ENCODE results near the gene TANGO2. TPM values are rescaled to one million over a fixed set of nuclear protein-coding genes. Genes with fewer than 3 reads are reported as not detected.

TANGO2 gene
- total RNA-seq, 1 donor from 2014 or later: 24.9 TPM

GRCh38 chr22:19977296-19978243 is 43.3 kb upstream of the TANGO2 start:
- TF ChIP-seq CTCF (IDR thresholded peaks at IDR 0.05): no peak
- H3K4me3 Mint-ChIP-seq (ENCODE audit: unreplicated experiment): no peak overlapping the region
- H3K27me3 Mint-ChIP-seq (ENCODE audit: unreplicated experiment): no peaks in the 10 kb centered on the region
- no peak for DNase-seq (ENCODE audit: extremely low spot score, unreplicated experiment)
- peaks cover 9% of the 10 kb centered on the region for H3K4me1 Mint-ChIP-seq (ENCODE audit: unreplicated experiment)
- H3K27ac Mint-ChIP-seq (ENCODE audit: unreplicated experiment): no peak overlapping the region
- no peaks in the 10 kb centered on the region for H3K9me3 Mint-ChIP-seq (ENCODE audit: unreplicated experiment)
- H3K36me3 Mint-ChIP-seq (ENCODE audit: unreplicated experiment): peaks cover 8% of the 10 kb centered on the region

- Mint-ChIP-seq H3K9me3 (ENCODE audit: unreplicated experiment) (no peaks in the 10 kb centered on the region), H3K4me1 (ENCODE audit: unreplicated experiment) (peaks cover 10% of the 10 kb centered on the region), H3K27me3 (ENCODE audit: unreplicated experiment) (no peaks in the 10 kb centered on the region), H3K36me3 (ENCODE audit: unreplicated experiment) (peaks cover 8% of the 10 kb centered on the region), H3K27ac (ENCODE audit: unreplicated experiment) (no peak overlapping the region), H3K4me3 (ENCODE audit: unreplicated experiment) (no peak overlapping the region)
- DNase-seq (ENCODE audit: extremely low spot score, unreplicated experiment): no peak
- TF ChIP-seq CTCF (IDR thresholded peaks at IDR 0.05): no peak
These were observed 42.2 kb upstream of the TANGO2 start for GRCh38 chr22:19978748-19979147.

- H3K9me3 Mint-ChIP-seq (ENCODE audit: unreplicated experiment): no peaks in the 10 kb centered on the region
- peaks cover 11% of the 10 kb centered on the region for H3K4me1 Mint-ChIP-seq (ENCODE audit: unreplicated experiment)
- H3K27me3 Mint-ChIP-seq (ENCODE audit: unreplicated experiment): no peaks in the 10 kb centered on the region
- peaks cover 8% of the 10 kb centered on the region for H3K36me3 Mint-ChIP-seq (ENCODE audit: unreplicated experiment)
- no peak for DNase-seq (ENCODE audit: extremely low spot score, unreplicated experiment)
- no peak overlapping the region for H3K4me3 Mint-ChIP-seq (ENCODE audit: unreplicated experiment)
- TF ChIP-seq CTCF (IDR thresholded peaks at IDR 0.05): no peak
- no peak overlapping the region for H3K27ac Mint-ChIP-seq (ENCODE audit: unreplicated experiment)
These were observed 41.0 kb upstream of the TANGO2 start for GRCh38 chr22:19979712-19980493.

GRCh38 chr22:19980766-19981165 is 40.1 kb upstream of the TANGO2 start:
- H3K9me3 Mint-ChIP-seq (ENCODE audit: unreplicated experiment): no peaks in the 10 kb centered on the region
- no peak for DNase-seq (ENCODE audit: extremely low spot score, unreplicated experiment)

More at GRCh38 chr22:19980766-19981165, 40.1 kb upstream of the TANGO2 start:
- H3K4me1 Mint-ChIP-seq (ENCODE audit: unreplicated experiment): peaks cover 10% of the 10 kb centered on the region
- no peak overlapping the region for H3K4me3 Mint-ChIP-seq (ENCODE audit: unreplicated experiment)
- no peak overlapping the region for H3K27ac Mint-ChIP-seq (ENCODE audit: unreplicated experiment)
- no peak for TF ChIP-seq CTCF (IDR thresholded peaks at IDR 0.05)
- H3K36me3 Mint-ChIP-seq (ENCODE audit: unreplicated experiment): peaks cover 8% of the 10 kb centered on the region
- no peaks in the 10 kb centered on the region for H3K27me3 Mint-ChIP-seq (ENCODE audit: unreplicated experiment)
